DMS79 treated with DMSO at 0.1 percent for 48 hours (cell line): Measurements from ENCODE around the gene DDX39A.

Experiments
- DNase-seq: peaks from one replicate; lab custom pipeline; 2025; lab: John Stamatoyannopoulos, UW

The DDX39A gene

DNA sequence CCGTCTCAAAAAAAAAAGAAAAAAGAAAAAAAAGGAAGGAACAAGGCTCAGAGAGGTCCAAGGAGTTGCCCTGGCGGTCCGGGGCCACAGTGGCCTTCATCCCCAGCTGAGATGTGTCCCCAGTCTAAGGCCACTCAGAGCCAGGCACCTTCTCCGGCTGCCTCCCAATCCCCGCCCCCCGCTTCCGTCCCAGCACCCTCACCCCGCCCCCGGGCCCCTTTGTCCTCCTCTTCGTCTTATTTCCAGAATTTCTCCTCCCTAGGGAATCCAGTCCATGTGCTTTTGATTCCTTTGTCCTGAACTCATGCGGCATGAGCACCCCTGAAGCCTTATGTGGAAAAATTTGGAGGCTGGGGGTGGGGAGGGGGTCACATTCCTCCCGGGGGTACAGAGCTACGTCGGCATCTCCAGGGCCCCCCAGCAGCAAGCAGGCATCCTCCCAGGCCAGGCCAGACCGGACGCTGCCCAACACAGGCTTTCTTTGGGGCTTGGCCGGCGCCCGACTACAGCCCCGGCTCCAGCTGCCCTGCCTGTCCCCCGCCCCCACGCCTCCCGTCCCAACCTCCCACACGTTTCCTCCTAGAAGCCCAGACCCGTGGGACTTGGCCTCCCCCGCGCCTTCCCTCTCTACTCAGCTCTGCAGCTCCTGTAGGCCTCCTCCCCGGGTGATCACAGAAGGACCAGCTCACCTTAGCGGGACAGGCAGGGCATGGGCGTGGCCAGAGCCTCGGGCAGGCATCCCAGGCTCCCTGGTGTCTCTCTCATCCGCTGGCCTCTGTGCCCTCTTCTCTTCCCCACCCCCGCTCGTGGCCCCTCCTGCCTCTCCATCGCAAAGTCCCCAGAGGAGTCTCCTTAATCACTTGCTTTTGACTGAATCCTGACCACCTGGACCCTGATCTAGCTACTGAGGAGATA is 55.7 kb downstream of the DDX39A start:
- peak; percentile 72 for DNase-seq

DNA sequence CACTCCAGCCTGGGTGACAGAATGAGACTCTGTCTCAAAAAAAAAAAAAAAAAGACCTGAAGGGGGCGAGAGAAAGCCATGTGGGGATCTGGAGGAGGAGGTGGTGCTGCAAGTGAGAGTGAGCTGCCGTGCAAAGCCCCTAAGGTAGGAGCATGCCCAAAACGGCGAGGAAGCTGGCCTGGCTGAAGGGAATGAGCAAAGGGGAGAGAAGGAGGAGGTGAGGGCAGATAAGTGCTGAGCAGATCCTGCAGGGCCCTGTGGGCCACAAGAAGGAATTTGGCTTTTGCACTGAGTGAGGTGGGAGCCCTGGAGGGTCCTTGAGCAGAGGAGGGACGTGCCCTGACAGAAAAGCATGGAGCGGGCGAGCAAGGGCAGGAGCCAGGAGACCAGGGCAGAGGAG is 57.3 kb downstream of the DDX39A start:
- no peak for DNase-seq
